ENCODE data around the gene GRIFIN. TPM values are rescaled to one million over a fixed set of nuclear protein-coding genes. Genes with fewer than 3 reads are reported as not detected.

The GRIFIN gene
- total and polyA plus RNA-seq, 3 donors from 2014 or later: not detected

DNA sequence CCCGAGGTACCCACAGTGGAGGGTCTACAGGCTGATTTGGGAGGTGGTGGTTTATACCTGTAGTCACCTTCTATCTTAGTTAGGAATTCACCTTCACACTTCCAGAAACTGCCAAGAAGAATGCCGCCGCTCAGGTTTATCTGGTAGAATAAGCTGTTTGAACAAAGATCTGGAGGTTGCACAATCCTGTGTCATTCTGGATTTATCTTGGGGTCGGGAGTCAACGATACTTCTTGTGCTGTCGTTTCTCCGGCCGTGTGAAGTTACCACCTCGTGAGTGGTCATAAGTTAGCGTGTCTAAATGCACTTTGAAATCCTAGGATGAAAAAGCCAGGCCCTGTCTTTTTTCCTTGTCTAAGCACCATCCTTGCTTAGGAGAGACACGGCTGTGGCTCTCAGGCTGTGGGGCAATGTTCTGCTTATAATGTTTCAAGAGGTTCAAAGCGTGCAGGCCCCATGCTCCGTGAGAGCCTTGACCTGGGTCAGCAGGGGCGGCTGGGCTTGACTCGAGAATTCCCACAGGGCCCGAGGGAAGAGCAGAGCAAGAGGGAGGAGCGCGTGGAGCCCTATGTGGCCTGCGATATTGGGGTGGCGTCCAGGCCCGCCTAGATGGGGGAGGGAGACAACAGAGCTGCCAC, 35.5 kb downstream of the GRIFIN start:
- intact Hi-C loops (cut with DNase I; ENCODE audit: low total_unique reads): no loop called here
- peak overlapping the region in 1 of 2 donors; percentile 32 for H3K27ac ChIP-seq
- H3K9me3 ChIP-seq: no peaks in the 10 kb centered on the region
- WGBS, 2 donors: 58 to 77% methylated on average over 12 to 21 of the region's 21 CpGs
- no peaks in the 10 kb centered on the region for H3K27me3 ChIP-seq
- H3K4me3 ChIP-seq: no peak overlapping the region
- peaks cover 24% of the 10 kb centered on the region for H3K4me1 ChIP-seq
- TF ChIP-seq CTCF (IDR thresholded peaks at IDR 0.05) (no peak), POLR2A (IDR thresholded peaks at IDR 0.05) (no peak)
- no peaks in the 10 kb centered on the region for H3K36me3 ChIP-seq (ENCODE audit: low read depth, missing control alignments)
- DNase-seq: peak; percentile 47

DNA sequence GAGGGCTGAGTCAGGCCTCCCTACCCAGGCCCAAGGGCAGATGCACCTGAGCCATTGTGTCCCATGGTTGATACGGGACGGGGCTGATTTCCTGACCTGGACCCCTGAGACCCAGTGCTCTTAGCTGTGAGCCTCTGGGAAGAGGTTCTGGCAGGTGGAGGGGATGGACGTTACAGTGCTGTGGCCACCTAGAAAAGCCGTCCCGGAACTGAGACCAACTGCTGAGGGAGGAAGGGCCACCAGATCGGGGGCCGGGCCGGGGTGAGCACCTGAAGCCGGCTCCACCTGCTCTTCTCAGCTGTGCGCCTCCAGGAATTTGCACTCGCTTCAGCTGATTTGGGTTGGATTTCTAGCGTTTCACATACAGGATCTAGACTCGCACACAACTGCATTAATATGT, 37.4 kb downstream of the GRIFIN start:
- no peak overlapping the region for H3K4me3 ChIP-seq
- no peaks in the 10 kb centered on the region for H3K27me3 ChIP-seq
- TF ChIP-seq CTCF (IDR thresholded peaks at IDR 0.05) (no peak), POLR2A (IDR thresholded peaks at IDR 0.05) (no peak)
- peaks cover 21% of the 10 kb centered on the region for H3K4me1 ChIP-seq
- no peaks in the 10 kb centered on the region for H3K9me3 ChIP-seq
- DNase-seq: no peak
- H3K36me3 ChIP-seq (ENCODE audit: low read depth, missing control alignments): no peaks in the 10 kb centered on the region
- peak overlapping the region in 1 of 2 donors; percentile 37 for H3K27ac ChIP-seq
- intact Hi-C loops (cut with DNase I; ENCODE audit: low total_unique reads): no loop called here
- 87 to 90% methylated on average over 13 of the region's 13 CpGs for WGBS, 2 donors

DNA sequence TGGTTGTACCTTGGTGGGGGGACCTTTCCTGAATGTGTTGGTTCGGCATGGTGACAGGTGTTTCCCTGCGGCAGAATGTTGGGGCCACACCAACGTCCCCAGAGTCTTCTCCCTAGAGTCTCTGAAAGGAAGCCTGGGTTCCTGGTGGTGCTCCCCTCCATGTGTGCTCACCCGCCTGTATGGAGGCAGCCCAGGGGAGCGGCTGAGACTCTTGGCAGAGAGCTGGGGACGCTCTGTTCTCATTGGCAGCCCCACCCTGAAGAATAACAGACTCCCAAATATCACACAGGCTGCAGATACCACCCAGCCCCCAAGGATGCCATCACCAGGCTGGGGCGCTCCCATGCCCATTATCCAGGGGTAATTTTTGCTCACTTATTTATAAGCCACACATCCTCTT, 38.0 kb downstream of the GRIFIN start:
- H3K27ac ChIP-seq: peak overlapping the region in 1 of 2 donors; percentile 68
- no peaks in the 10 kb centered on the region for H3K36me3 ChIP-seq (ENCODE audit: low read depth, missing control alignments)
- TF ChIP-seq POLR2A (IDR thresholded peaks at IDR 0.05): no peak
- TF ChIP-seq CTCF (IDR thresholded peaks at IDR 0.05): no peak
- WGBS, 2 donors: 72 to 81% methylated on average over 5 to 7 of the region's 7 CpGs
- H3K27me3 ChIP-seq: no peaks in the 10 kb centered on the region
- intact Hi-C loops (cut with DNase I; ENCODE audit: low total_unique reads): no loop called here
- no peaks in the 10 kb centered on the region for H3K9me3 ChIP-seq
- H3K4me1 ChIP-seq: peaks cover 21% of the 10 kb centered on the region
- H3K4me3 ChIP-seq: no peak overlapping the region
- DNase-seq: peak; percentile 67

DNA sequence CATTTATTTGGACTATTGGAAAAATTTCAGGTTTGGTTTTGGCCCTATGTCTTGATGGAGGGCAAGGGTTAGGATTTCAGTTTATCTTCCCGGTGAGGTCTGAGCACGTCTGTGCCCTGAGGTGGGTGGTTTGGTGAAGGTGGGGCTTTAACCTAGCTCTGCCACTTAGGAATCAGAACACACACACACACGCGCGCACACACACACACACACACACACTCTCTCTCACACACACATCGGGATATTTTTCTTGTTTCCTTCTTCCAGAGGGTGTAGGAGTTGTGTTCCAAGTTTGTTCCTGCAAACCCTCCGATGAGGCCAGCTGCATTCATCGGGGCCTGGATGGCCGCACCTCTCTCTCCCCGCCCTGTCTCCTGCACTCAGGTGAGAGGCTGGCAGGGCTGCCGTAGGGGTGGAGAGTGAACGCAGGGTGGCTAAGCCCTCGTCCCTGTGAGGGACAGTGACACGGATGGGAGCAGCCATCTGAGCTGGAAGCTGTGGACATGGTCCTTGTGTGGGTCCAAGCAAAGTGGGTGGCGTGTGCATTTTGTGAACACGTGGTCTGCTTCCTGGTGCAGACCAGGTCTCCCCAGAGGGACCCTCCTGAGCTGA, 38.6 kb downstream of the GRIFIN start:
- peak overlapping the region in 1 of 2 donors; percentile 68 for H3K27ac ChIP-seq
- 60 to 70% methylated on average over 14 to 16 of the region's 16 CpGs for WGBS, 2 donors
- H3K36me3 ChIP-seq (ENCODE audit: low read depth, missing control alignments): no peaks in the 10 kb centered on the region
- intact Hi-C loops (cut with DNase I; ENCODE audit: low total_unique reads): no loop called here
- no peaks in the 10 kb centered on the region for H3K27me3 ChIP-seq
- H3K4me3 ChIP-seq: no peak overlapping the region
- H3K9me3 ChIP-seq: no peaks in the 10 kb centered on the region
- H3K4me1 ChIP-seq: peaks cover 21% of the 10 kb centered on the region
- DNase-seq: no peak
- TF ChIP-seq CTCF (IDR thresholded peaks at IDR 0.05) (no peak), POLR2A (IDR thresholded peaks at IDR 0.05) (no peak)

GRCh38 chr7:2437136-2437535, 39.1 kb downstream of the GRIFIN start:
- no peak overlapping the region for H3K27ac ChIP-seq

More at GRCh38 chr7:2437136-2437535, 39.1 kb downstream of the GRIFIN start:
- intact Hi-C loops (cut with DNase I; ENCODE audit: low total_unique reads): no loop called here
- no peaks in the 10 kb centered on the region for H3K27me3 ChIP-seq
- 90 to 91% methylated on average over 9 of the region's 9 CpGs for WGBS, 2 donors
- H3K9me3 ChIP-seq: no peaks in the 10 kb centered on the region
- H3K36me3 ChIP-seq (ENCODE audit: low read depth, missing control alignments): no peaks in the 10 kb centered on the region
- peaks cover 21% of the 10 kb centered on the region for H3K4me1 ChIP-seq
- DNase-seq: no peak
- no peak overlapping the region for H3K4me3 ChIP-seq
- TF ChIP-seq CTCF (IDR thresholded peaks at IDR 0.05) (no peak), POLR2A (IDR thresholded peaks at IDR 0.05) (no peak)

Data from testis (tissue), 3 donors.